ENCODE results near the gene ACTR5. TPM values are rescaled to one million over a fixed set of nuclear protein-coding genes. Genes with fewer than 3 reads are reported as not detected.

Gene ACTR5
- total RNA-seq, 1 experiment from 2014 or later: 14.1 TPM

DNA sequence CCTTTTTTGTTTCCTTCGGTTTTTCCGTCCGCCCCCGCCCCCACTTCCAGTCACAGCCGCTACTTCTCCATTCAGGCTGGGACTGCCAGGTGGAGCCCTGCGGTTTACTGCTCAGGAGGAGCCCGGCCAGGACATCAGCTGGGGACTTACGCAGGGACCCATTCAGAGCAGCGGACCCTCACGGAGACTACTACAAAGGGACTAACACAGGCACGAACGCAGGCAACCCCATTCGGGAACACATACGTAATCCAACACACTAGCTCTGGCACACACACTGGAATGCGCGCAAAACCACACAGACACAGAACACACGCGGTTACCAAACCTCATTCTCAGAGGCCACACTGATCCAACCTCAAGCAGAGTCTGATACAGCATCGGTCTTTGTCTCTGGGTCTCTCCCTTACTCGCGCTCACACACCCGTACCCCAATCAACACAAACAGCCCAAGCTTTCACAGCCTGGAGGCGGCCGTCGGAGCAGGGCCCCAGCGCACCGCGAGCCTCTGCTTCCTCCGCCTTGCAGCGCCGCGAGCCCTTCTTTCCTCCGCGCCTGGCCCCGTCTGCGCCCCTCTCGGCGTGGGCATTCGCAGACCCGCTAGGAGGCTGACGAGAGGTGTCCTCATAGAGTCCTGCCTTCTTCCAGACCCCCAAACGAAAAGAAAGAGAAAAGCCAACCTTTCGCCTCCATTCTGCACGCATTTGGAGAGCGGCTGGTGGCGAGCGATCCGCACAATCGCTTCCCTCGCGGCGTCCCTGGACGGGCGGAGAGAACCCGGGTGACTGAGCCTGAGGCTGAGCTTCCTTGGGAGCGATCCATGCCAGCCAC lies 25.0 kb upstream of the ACTR5 start:
- Mint-ChIP-seq H3K9me3 (peaks cover 0 to 7% of the 10 kb centered on the region in 2 experiments; a peak in 3 of 5 replicates), H3K4me1 (peaks cover 40 to 56% of the 10 kb centered on the region in 2 experiments), H3K4me3 (peak overlapping the region; percentile 49 to 81), H3K27me3 (ENCODE audit: low read depth) (peaks cover 100% of the 10 kb centered on the region), H3K27ac (no peak overlapping the region), H3K36me3 (ENCODE audit: insufficient read depth in 1 of 3, low read depth in 3 of 3) (no peaks in the 10 kb centered on the region; a peak in 1 of 7 replicates)
- Histone ChIP-seq H4K20me1 (ENCODE audit: control insufficient read depth, insufficient read depth, insufficient read length) (no peaks in the 10 kb centered on the region), H3K56ac (ENCODE audit: insufficient read length, low read depth, low read length) (no peak overlapping the region), H3K23ac (ENCODE audit: insufficient read length, low read depth, low read length) (no peak overlapping the region), H4K8ac (replicated peaks; ENCODE audit: insufficient read length, low read depth, low read length) (no peak overlapping the region), H3K4me2 (ENCODE audit: insufficient read depth, insufficient read length, low read length) (peak overlapping the region; percentile 50), H3K4ac (ENCODE audit: low read depth, low read length) (no peak overlapping the region), H2BK5ac (ENCODE audit: insufficient read length, low read length) (no peak overlapping the region), H2BK12ac (ENCODE audit: insufficient read length, low read depth, low read length) (no peak overlapping the region), H4K91ac (ENCODE audit: insufficient read length, low read depth, low read length) (no peak overlapping the region), H3K18ac (ENCODE audit: insufficient read length, low read depth, low read length) (no peak overlapping the region), H3K9ac (ENCODE audit: extremely low read depth, insufficient read length, low read length) (no peak overlapping the region), H3T11ph (ENCODE audit: low read length) (no peak overlapping the region), H2AFZ (ENCODE audit: low read length) (no peak overlapping the region), H2AK5ac (ENCODE audit: insufficient read length, low read length) (no peak overlapping the region), H3K14ac (ENCODE audit: insufficient read depth, low read length) (no peak overlapping the region), H4K5ac (ENCODE audit: insufficient read length, low read depth, low read length) (no peak overlapping the region), H3K4me1 (ENCODE audit: insufficient read depth, low read length) (peaks cover 6% of the 10 kb centered on the region; the same call in 1 of the 2 replicates), H3K79me2 (ENCODE audit: insufficient read depth, low read length) (no peaks in the 10 kb centered on the region), H2BK120ac (ENCODE audit: low read depth, low read length, poor library complexity, severe bottlenecking) (no peak overlapping the region), H2BK20ac (ENCODE audit: low read depth, low read length, poor library complexity, severe bottlenecking) (no peak overlapping the region), H3K27me3 (ENCODE audit: insufficient read depth, low read length) (peaks cover 84% of the 10 kb centered on the region), H3K23me2 (ENCODE audit: insufficient read length, low read depth, low read length, poor library complexity, severe bottlenecking) (peaks cover 18% of the 10 kb centered on the region), H2BK15ac (ENCODE audit: low read depth, low read length) (no peak overlapping the region), H3K9me3 (ENCODE audit: control insufficient read depth, low read depth, low read length) (no peaks in the 10 kb centered on the region), H3K27ac (ENCODE audit: insufficient read length, low read depth, low read length) (no peak overlapping the region), H3K79me1 (ENCODE audit: insufficient read depth, low read depth, low read length, poor library complexity, severe bottlenecking) (no peaks in the 10 kb centered on the region)
- DNase-seq: peak; percentile 46
- WGBS (ENCODE audit: extremely low coverage, insufficient read length, low lambda C conversion rate): no CpG with 5 or more reads among the region's 56 CpGs
- TF ChIP-seq, protein P1, sequence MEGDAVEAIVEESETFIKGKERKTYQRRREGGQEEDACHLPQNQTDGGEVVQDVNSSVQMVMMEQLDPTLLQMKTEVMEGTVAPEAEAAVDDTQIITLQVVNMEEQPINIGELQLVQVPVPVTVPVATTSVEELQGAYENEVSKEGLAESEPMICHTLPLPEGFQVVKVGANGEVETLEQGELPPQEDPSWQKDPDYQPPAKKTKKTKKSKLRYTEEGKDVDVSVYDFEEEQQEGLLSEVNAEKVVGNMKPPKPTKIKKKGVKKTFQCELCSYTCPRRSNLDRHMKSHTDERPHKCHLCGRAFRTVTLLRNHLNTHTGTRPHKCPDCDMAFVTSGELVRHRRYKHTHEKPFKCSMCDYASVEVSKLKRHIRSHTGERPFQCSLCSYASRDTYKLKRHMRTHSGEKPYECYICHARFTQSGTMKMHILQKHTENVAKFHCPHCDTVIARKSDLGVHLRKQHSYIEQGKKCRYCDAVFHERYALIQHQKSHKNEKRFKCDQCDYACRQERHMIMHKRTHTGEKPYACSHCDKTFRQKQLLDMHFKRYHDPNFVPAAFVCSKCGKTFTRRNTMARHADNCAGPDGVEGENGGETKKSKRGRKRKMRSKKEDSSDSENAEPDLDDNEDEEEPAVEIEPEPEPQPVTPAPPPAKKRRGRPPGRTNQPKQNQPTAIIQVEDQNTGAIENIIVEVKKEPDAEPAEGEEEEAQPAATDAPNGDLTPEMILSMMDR (conservative IDR thresholded peaks at IDR 0.05): no peak

All from H9 (cell line).